ENCODE measurements around the gene FAM168B.

FAM168B gene

DNA sequence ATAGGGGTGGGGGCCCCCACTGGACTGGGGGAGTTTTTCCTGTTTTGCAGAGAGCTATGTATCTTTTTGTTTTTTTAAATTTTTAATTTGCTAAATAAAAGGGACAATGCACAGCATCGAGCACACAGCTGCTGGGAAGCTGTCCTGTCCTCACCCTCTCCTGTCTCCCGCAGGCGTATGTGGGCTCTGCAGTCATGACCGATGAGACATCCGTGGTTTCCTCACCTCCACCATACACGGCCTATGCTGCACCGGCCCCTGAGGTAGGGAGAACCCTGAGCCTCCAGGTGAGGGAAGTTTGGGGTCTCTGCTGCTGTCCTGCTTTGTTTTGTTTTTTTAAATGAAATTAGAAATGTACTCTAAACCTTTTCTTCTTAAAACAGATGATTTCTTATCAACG, 39.5 kb upstream of the FAM168B start:
- Histone ChIP-seq H3K27ac (ENCODE audit: low read length) (no peak overlapping the region), H2AFZ (ENCODE audit: low read length) (no peak overlapping the region), H3K27me3 (replicated peaks; ENCODE audit: insufficient read depth, low read length) (no peaks in the 10 kb centered on the region), H3K4me3 (ENCODE audit: low read length) (no peak overlapping the region), H3K36me3 (replicated peaks; ENCODE audit: insufficient read depth, low read length) (no peaks in the 10 kb centered on the region; the same call in 1 of the 2 replicates), H3K9me2 (replicated peaks; ENCODE audit: insufficient read depth, low read length) (no peaks in the 10 kb centered on the region), H3F3A (ENCODE audit: insufficient read depth, low read length) (no peaks in the 10 kb centered on the region), H3K79me2 (ENCODE audit: low read length) (peaks cover 3% of the 10 kb centered on the region; the same call in 1 of the 2 replicates), H3K4me2 (ENCODE audit: low read depth, low read length) (no peak overlapping the region), H3K4me1 (ENCODE audit: low read length) (no peaks in the 10 kb centered on the region), H4K20me1 (ENCODE audit: insufficient read depth, low read length) (no peaks in the 10 kb centered on the region), H3K9ac (ENCODE audit: low read length) (no peak overlapping the region), H3K9me3 (replicated peaks; ENCODE audit: insufficient read depth, low read length) (no peaks in the 10 kb centered on the region)
- TF ChIP-seq EZH2phosphoT487 (IDR thresholded peaks at IDR 0.05; ENCODE audit: low read length), result no peak
- TF ChIP-seq, protein P1, sequence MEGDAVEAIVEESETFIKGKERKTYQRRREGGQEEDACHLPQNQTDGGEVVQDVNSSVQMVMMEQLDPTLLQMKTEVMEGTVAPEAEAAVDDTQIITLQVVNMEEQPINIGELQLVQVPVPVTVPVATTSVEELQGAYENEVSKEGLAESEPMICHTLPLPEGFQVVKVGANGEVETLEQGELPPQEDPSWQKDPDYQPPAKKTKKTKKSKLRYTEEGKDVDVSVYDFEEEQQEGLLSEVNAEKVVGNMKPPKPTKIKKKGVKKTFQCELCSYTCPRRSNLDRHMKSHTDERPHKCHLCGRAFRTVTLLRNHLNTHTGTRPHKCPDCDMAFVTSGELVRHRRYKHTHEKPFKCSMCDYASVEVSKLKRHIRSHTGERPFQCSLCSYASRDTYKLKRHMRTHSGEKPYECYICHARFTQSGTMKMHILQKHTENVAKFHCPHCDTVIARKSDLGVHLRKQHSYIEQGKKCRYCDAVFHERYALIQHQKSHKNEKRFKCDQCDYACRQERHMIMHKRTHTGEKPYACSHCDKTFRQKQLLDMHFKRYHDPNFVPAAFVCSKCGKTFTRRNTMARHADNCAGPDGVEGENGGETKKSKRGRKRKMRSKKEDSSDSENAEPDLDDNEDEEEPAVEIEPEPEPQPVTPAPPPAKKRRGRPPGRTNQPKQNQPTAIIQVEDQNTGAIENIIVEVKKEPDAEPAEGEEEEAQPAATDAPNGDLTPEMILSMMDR (IDR thresholded peaks at IDR 0.05; ENCODE audit: low read length), result no peak
- no peak for TF ChIP-seq EZH2 (optimal IDR thresholded peaks at IDR 0.05; ENCODE audit: low read depth, low read length)
- DNase-seq, result no peak

DNA sequence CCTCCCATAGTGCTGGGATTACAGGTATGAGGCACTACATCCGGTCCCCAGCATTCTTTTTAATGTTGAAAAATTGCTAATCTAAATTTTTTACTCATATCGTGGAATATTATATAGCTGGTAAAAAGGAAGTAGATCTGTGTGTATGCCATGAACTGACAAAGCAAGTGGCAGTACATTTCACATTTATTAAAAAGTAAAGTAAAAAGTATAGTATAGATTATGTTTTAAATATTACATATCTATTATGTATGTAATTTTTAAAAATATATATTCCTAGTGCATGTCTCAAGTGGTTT, 37.0 kb upstream of the FAM168B start:
- Histone ChIP-seq H3K4me2 (ENCODE audit: low read depth, low read length) (no peak overlapping the region), H3K27ac (ENCODE audit: low read length) (no peak overlapping the region), H3K27me3 (replicated peaks; ENCODE audit: insufficient read depth, low read length) (no peaks in the 10 kb centered on the region), H3F3A (ENCODE audit: insufficient read depth, low read length) (no peaks in the 10 kb centered on the region), H4K20me1 (ENCODE audit: insufficient read depth, low read length) (no peaks in the 10 kb centered on the region), H3K9me3 (replicated peaks; ENCODE audit: insufficient read depth, low read length) (no peaks in the 10 kb centered on the region), H3K36me3 (replicated peaks; ENCODE audit: insufficient read depth, low read length) (peaks cover 4% of the 10 kb centered on the region; the same call in 1 of the 2 replicates), H2AFZ (ENCODE audit: low read length) (no peak overlapping the region), H3K4me3 (ENCODE audit: low read length) (no peak overlapping the region), H3K79me2 (ENCODE audit: low read length) (peaks cover 8% of the 10 kb centered on the region), H3K4me1 (ENCODE audit: low read length) (no peaks in the 10 kb centered on the region), H3K9me2 (replicated peaks; ENCODE audit: insufficient read depth, low read length) (no peaks in the 10 kb centered on the region), H3K9ac (ENCODE audit: low read length) (no peak overlapping the region)
- DNase-seq, result no peak
- TF ChIP-seq, protein P1 (IDR thresholded peaks at IDR 0.05; ENCODE audit: low read length), result no peak

DNA sequence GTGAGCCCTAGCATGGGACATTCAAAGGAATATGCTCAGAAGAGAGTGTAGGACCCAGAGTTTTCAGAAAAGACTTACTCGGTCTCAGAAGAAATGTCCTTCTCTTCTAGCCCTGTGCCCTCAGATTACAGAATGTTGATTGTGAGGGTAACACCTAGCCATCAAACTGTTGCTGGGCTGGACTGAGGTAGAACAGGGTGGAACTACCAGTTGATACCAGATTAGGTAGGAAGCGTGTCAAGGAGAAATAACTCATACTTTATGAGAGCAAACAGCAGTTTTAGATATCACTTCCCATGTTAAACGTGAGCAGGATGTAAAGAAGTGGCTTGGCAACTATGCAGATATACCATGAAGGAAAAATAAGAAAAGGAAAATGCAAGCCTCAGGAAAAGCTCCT, 34.7 kb upstream of the FAM168B start:
- H4K20me1 ChIP-seq (ENCODE audit: insufficient read depth, low read length), result no peaks in the 10 kb centered on the region
- H3K4me3 ChIP-seq (ENCODE audit: low read length), result no peak overlapping the region
- H2AFZ ChIP-seq (ENCODE audit: low read length), result no peak overlapping the region
- H3K9me3 ChIP-seq (replicated peaks; ENCODE audit: insufficient read depth, low read length), result no peaks in the 10 kb centered on the region
- H3K36me3 ChIP-seq (replicated peaks; ENCODE audit: insufficient read depth, low read length), result peaks cover 4% of the 10 kb centered on the region; the same call in 1 of the 2 replicates
- H3K9ac ChIP-seq (ENCODE audit: low read length), result no peak overlapping the region
- no peaks in the 10 kb centered on the region for H3F3A ChIP-seq (ENCODE audit: insufficient read depth, low read length)
- no peak for DNase-seq
- H3K4me2 ChIP-seq (ENCODE audit: low read depth, low read length), result no peak overlapping the region
- no peaks in the 10 kb centered on the region for H3K27me3 ChIP-seq (replicated peaks; ENCODE audit: insufficient read depth, low read length)
- H3K27ac ChIP-seq (ENCODE audit: low read length), result no peak overlapping the region
- H3K9me2 ChIP-seq (replicated peaks; ENCODE audit: insufficient read depth, low read length), result no peaks in the 10 kb centered on the region
- TF ChIP-seq, protein P1 (IDR thresholded peaks at IDR 0.05; ENCODE audit: low read length), result no peak
- TF ChIP-seq EZH2 (optimal IDR thresholded peaks at IDR 0.05; ENCODE audit: low read depth, low read length) (no peak), EZH2phosphoT487 (IDR thresholded peaks at IDR 0.05; ENCODE audit: low read length) (no peak)
- H3K4me1 ChIP-seq (ENCODE audit: low read length), result no peaks in the 10 kb centered on the region
- H3K79me2 ChIP-seq (ENCODE audit: low read length), result peaks cover 26% of the 10 kb centered on the region

Data from MM.1S (cell line).